Measurements from ENCODE around the gene FN3KRP. TPM values are rescaled to one million over a fixed set of nuclear protein-coding genes. Genes with fewer than 3 reads are reported as not detected.

Gene FN3KRP
- total and polyA plus RNA-seq, 4 donors, result 17.3 to 27.6 (median 23.6) TPM

DNA sequence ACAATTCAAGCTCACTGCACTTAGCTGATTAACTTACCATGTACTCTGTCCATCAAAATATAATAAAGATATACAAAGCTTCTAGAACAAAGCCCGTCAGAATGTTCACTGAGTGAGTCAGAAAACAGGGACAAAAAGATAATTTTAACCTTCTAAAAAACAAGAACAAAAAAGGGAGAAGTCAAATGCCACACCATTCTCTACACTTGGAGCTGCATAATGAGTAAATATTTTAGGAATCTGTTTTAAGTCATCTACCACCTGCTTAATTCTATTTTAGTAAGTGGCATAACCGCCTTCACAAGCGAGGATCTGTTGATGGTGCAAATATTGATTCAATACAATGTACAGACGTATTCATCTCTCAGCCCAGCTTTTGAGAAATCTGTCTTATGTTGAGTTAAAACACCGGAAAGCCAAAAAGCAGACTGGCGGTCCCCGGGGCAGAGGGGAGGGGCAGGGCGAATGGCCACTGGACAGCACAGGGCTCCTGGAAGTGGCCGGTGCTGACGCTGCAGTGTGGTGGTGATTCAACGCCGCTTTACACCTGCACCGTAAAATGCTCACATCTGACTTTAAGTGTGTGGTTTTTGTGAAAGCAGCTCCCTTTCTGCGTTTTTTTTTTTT, 38.1 kb upstream of the FN3KRP start:
- no peak overlapping the region for H3K9ac ChIP-seq (ENCODE audit: insufficient read depth in 1 of 2, low read length in 2 of 2)
- 75 to 84% methylated on average over 14 of the region's 14 CpGs for WGBS, 2 donors
- ATAC-seq (ENCODE audit: insufficient read depth, low FRiP score), result no peak
- no peak overlapping the region for H3K27ac ChIP-seq (ENCODE audit: low read depth in 1 of 2, low read length in 1 of 2)
- H3K27me3 ChIP-seq (ENCODE audit: control insufficient read depth in 3 of 3, insufficient read depth in 3 of 3, low read length in 2 of 3), result no peaks in the 10 kb centered on the region
- H3K9me3 ChIP-seq (ENCODE audit: control insufficient read depth in 4 of 4, insufficient read depth in 3 of 4, low read length in 3 of 4), result peaks cover 0 to 5% (median under 1%) of the 10 kb centered on the region in 4 donors
- no peak for DNase-seq
- H3K4me1 ChIP-seq (ENCODE audit: control insufficient read depth in 5 of 5, insufficient read depth in 5 of 5, low read length in 5 of 5), result peaks cover 0 to 3% (median 0%) of the 10 kb centered on the region in 5 donors
- TF ChIP-seq, protein P1, sequence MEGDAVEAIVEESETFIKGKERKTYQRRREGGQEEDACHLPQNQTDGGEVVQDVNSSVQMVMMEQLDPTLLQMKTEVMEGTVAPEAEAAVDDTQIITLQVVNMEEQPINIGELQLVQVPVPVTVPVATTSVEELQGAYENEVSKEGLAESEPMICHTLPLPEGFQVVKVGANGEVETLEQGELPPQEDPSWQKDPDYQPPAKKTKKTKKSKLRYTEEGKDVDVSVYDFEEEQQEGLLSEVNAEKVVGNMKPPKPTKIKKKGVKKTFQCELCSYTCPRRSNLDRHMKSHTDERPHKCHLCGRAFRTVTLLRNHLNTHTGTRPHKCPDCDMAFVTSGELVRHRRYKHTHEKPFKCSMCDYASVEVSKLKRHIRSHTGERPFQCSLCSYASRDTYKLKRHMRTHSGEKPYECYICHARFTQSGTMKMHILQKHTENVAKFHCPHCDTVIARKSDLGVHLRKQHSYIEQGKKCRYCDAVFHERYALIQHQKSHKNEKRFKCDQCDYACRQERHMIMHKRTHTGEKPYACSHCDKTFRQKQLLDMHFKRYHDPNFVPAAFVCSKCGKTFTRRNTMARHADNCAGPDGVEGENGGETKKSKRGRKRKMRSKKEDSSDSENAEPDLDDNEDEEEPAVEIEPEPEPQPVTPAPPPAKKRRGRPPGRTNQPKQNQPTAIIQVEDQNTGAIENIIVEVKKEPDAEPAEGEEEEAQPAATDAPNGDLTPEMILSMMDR (IDR thresholded peaks at IDR 0.05; ENCODE audit: control extremely low read depth, extremely low read depth), result no peak
- H3K36me3 ChIP-seq (ENCODE audit: control insufficient read depth in 4 of 4, insufficient read depth in 4 of 4, low read length in 4 of 4), result no peaks in the 10 kb centered on the region
- H3K4me3 ChIP-seq, result no peak overlapping the region

DNA sequence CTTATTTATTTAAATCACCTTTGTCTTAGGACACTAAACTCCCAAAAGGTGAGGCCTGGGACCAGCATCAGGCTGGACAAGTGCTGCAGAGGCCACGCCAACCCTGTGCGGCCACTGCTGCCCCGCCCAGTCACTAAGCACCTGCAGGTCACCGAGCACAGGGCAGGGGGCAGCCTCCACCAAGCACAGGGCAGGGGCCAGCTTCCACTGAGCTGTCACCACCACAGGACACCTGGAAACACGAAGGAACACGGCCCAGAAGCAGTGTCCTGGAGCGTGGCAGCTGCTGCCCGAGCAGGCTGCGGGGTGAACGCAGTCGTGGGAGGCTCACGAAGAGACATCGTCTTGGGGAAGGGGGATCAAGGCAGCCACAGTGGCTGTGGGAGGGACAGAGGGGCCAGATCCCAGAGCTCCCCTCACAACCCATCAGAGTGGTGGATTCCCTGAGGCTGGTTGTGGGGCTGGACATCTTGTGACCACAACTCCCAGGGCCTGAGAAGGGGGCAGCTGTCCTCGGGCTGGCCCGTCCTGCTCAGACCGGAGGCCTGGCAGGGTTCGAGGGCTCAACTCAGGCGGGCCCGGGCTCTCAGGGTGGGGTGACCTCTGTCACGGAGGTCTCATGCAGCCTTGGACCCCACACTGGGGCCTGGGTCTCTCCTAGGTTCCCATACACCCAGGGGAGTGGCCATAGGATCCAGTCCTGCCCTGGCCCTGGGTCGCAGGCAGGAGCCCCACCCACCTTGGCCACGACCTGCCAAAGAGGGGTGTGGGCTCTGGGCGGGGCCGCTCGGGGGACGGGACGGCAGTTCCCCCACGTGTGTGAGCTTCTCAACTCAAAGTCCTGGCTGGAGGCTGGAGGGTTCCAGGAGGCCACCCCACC, 36.7 kb upstream of the FN3KRP start:
- WGBS, 2 donors, result 89 to 90% methylated on average over 28 of the region's 28 CpGs
- DNase-seq (no peak), ATAC-seq (ENCODE audit: insufficient read depth, low FRiP score) (no peak)
- no peaks in the 10 kb centered on the region for H3K36me3 ChIP-seq (ENCODE audit: control insufficient read depth in 4 of 4, insufficient read depth in 4 of 4, low read length in 4 of 4)
- H3K4me1 ChIP-seq (ENCODE audit: control insufficient read depth in 5 of 5, insufficient read depth in 5 of 5, low read length in 5 of 5), result peaks cover 0 to 3% (median 0%) of the 10 kb centered on the region in 5 donors
- no peak overlapping the region for H3K27ac ChIP-seq (ENCODE audit: low read depth in 1 of 2, low read length in 1 of 2)
- peaks cover 0 to 5% (median under 1%) of the 10 kb centered on the region in 4 donors for H3K9me3 ChIP-seq (ENCODE audit: control insufficient read depth in 4 of 4, insufficient read depth in 3 of 4, low read length in 3 of 4)
- no peaks in the 10 kb centered on the region for H3K27me3 ChIP-seq (ENCODE audit: control insufficient read depth in 3 of 3, insufficient read depth in 3 of 3, low read length in 2 of 3)
- H3K4me3 ChIP-seq, result no peak overlapping the region
- TF ChIP-seq, protein P1 (IDR thresholded peaks at IDR 0.05; ENCODE audit: control extremely low read depth, extremely low read depth), result no peak
- no peak overlapping the region for H3K9ac ChIP-seq (ENCODE audit: insufficient read depth in 1 of 2, low read length in 2 of 2)

DNA sequence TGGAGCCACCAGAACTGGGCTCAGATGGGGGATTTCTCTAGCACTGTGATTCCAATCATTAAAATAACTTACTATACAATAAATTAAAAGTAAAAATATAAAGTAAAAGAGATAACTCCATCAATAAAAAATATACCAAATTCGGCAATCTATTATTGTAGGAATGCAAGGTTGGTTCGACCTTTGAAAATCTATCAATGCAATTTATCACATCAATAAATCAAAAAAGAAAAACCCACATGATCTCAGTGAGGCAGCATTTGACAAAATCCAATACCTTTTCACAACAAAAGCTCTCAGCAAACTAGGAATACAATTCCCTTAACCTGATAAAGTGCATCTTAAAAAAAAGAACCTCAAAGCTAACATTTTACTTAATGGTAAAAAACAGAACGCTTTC, 35.0 kb upstream of the FN3KRP start:
- Histone ChIP-seq H3K9me3 (ENCODE audit: control insufficient read depth in 4 of 4, insufficient read depth in 3 of 4, low read length in 3 of 4) (peaks cover 0 to 5% (median under 1%) of the 10 kb centered on the region in 4 donors), H3K27me3 (ENCODE audit: control insufficient read depth in 3 of 3, insufficient read depth in 3 of 3, low read length in 2 of 3) (no peaks in the 10 kb centered on the region), H3K36me3 (ENCODE audit: control insufficient read depth in 4 of 4, insufficient read depth in 4 of 4, low read length in 4 of 4) (no peaks in the 10 kb centered on the region), H3K27ac (ENCODE audit: low read depth in 1 of 2, low read length in 1 of 2) (no peak overlapping the region), H3K4me3 (no peak overlapping the region), H3K4me1 (ENCODE audit: control insufficient read depth in 5 of 5, insufficient read depth in 5 of 5, low read length in 5 of 5) (peaks cover 0 to 2% (median 0%) of the 10 kb centered on the region in 5 donors), H3K9ac (ENCODE audit: insufficient read depth in 1 of 2, low read length in 2 of 2) (no peak overlapping the region)
- ATAC-seq (ENCODE audit: insufficient read depth, low FRiP score) (no peak), DNase-seq (no peak)
- TF ChIP-seq, protein P1 (IDR thresholded peaks at IDR 0.05; ENCODE audit: control extremely low read depth, extremely low read depth), result no peak
- 96 to 98% methylated on average over 3 of the region's 3 CpGs for WGBS, 2 donors

Data from lung (tissue), 12 donors.